Cardiac fibroblast (primary cell): ENCODE measurements around the gene STRA8.
A peak's percentile ranks its signal among the peaks of the same experiment; 100 is the strongest.

ENCODE experiments used
- DNase-seq, 2 donors: peaks; one replicate each; pipeline versions ENCODE4 v3.0.0 to v3.0.0-alpha.2; 2010; ENCODE audit warnings: low read depth in 2 of 2
- H3K4me3 ChIP-seq, 2 donors: replicated peaks in 1 of 2; 1 replicate in 1 of 2; 2 replicates in 1 of 2; pipeline ENCODE4 v1.5.1; 2011; ENCODE audit warnings: low read depth in 2 of 2, low read length in 2 of 2, mild to moderate bottlenecking in 2 of 2, moderate library complexity in 1 of 2
- CTCF ChIP-seq: IDR thresholded peaks from one replicate; pipeline ENCODE4 v1.5.1; 2011; ENCODE audit warnings: low read depth, mild to moderate bottlenecking, low read length, inconsistent platforms

STRA8 gene

GRCh38 chr7:135282561-135283254 is 49.1 kb downstream of the STRA8 start:
- no peak overlapping the region for H3K4me3 ChIP-seq
- TF ChIP-seq CTCF, result no peak
- peak; percentile 73 to 89 for DNase-seq

- DNase-seq, result no peak
- no peak overlapping the region for H3K4me3 ChIP-seq
- no peak for TF ChIP-seq CTCF
These were observed 50.5 kb downstream of the STRA8 start for GRCh38 chr7:135283959-135284638.

GRCh38 chr7:135285547-135286233 is 52.1 kb downstream of the STRA8 start:
- TF ChIP-seq CTCF, result no peak
- no peak overlapping the region for H3K4me3 ChIP-seq
- DNase-seq, result no peak

DNA sequence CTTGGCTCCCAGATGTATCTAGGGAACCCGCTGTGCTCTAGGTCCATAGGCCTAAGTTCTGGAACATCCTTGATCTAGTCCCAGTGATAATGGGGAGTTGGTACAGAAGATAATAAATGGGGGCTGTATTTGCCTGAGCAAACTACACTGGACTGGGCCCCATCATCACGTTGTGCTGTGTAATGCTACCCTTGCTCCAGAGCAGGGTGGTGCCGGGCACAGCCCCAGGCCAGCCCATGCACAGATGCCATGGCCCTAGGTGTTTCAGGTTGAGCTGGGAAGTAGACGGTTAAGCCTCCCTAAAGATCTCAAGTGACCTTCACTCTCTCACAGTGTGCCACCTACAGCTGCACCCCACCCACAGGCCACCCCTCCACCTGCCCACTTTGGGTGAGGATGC is 53.2 kb downstream of the STRA8 start:
- TF ChIP-seq CTCF, result no peak
- no peak for DNase-seq
- no peak overlapping the region for H3K4me3 ChIP-seq

- DNase-seq, result no peak
- TF ChIP-seq CTCF, result no peak
- H3K4me3 ChIP-seq, result no peak overlapping the region
These were observed 57.0 kb downstream of the STRA8 start for GRCh38 chr7:135290594-135290993.

DNA sequence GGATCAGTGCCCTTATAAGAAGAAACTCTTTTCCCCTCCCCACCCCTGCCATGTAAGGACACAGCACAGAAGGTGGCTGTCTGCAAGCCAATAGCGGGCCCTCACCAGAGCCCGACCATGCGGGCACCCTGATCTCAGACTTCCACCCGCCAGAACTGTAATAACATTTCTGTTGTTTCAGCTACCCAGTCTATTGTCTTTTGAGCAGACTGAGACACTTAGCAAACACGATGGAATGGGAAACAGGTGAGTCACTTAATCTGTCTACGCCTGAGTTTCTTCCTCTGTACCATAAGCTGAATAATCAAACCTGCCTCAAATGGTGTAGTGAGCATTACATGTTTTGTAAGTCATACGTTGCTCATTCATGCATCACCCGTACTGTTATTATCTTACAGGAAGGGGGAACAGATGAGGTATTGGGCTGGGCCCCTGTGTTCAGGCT is 58.2 kb downstream of the STRA8 start:
- peak; percentile 23 to 98 for DNase-seq
- H3K4me3 ChIP-seq, result no peak overlapping the region
- TF ChIP-seq CTCF, result no peak
